Ascending aorta (tissue), 2 donors: ENCODE data around the gene PGP. TPM values are rescaled to one million over a fixed set of nuclear protein-coding genes. Genes with fewer than 3 reads are reported as not detected.

ENCODE experiments used
- DNase-seq, 2 donors: peaks; one replicate each; pipeline ENCODE4 v3.0.0-alpha.2; 2019; ENCODE audit warnings: low spot score in 2 of 2
- H3K27ac ChIP-seq, 2 donors: fragments of 200-600 bp; sonication (generic); one replicate each; pipeline ENCODE4 v1.5.1; 2016 to 2017; ENCODE audit warnings: mild to moderate bottlenecking in 1 of 2
- H3K27me3 ChIP-seq: fragments of 200-600 bp; sonication (generic); one replicate; pipeline ENCODE4 v1.5.1; 2017
- H3K36me3 ChIP-seq, 2 donors: fragments of 200-600 bp; sonication (generic); one replicate each; pipeline ENCODE4 v1.5.1; 2016
- H3K4me1 ChIP-seq, 2 donors: fragments of 200-600 bp; sonication (generic); one replicate each; pipeline ENCODE4 v1.5.1; 2016 to 2017; ENCODE audit warnings: mild to moderate bottlenecking in 1 of 2
- H3K4me3 ChIP-seq, 2 donors: fragments of 200-600 bp; sonication (generic); one replicate each; pipeline ENCODE4 v1.5.1; 2016 to 2017; ENCODE audit warnings: mild to moderate bottlenecking in 1 of 2
- H3K9me3 ChIP-seq, 2 donors: fragments of 200-600 bp; sonication (generic); one replicate each; pipeline ENCODE4 v1.5.1; 2016
- intact Hi-C: fragments of 100-400 bp; cut with DNase I; formaldehyde crosslinking; loops from one replicate; pipeline ENCODE4 v1.15.1; 2023
- total RNA-seq: library from RNA; depleted of rRNA; stranded (reverse); fragments of >200 nt; gene quantifications from one replicate; pipeline ENCODE4 v1.1.0, GENCODE V29; 2016
- TF ChIP-seq, protein P1 (sequence below), 3 experiments: fragments of 200-600 bp in 2 of 3; fragments of 450-650 bp in 1 of 3; sonication (generic) in 2 of 3; IDR thresholded peaks; one replicate each; pipeline ENCODE4 v1.5.1; 2016 to 2019; ENCODE audit warnings: antibody characterized with exemption in 3 of 3, mild to moderate bottlenecking in 1 of 3, moderate library complexity in 1 of 3

PGP gene
- total RNA-seq, 1 donor from 2014 or later = 21.5 TPM

DNA sequence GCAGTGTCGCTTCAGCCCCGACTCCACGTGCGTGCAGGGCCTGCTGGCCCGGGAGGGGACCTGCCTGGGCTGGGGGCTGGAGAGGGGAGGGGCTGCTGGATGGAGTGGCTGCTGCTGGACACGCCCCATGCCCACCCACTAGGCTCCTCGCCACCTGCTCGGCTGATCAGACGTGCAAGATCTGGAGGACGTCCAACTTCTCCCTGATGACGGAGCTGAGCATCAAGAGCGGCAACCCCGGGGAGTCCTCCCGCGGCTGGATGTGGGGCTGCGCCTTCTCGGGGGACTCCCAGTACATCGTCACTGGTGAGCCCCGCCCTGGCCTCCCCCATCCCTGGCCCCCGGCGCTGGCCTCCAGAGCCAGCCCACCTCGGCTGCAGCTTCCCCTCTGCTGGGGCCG lies 6.3 kb downstream of the PGP start:
- Histone ChIP-seq H3K27me3 (no peaks in the 10 kb centered on the region), H3K4me3 (no peak overlapping the region), H3K4me1 (peaks cover 11 to 25% of the 10 kb centered on the region in 2 donors), H3K27ac (no peak overlapping the region), H3K36me3 (peaks cover 18 to 36% of the 10 kb centered on the region in 2 donors), H3K9me3 (no peaks in the 10 kb centered on the region)
- intact Hi-C loops = loop anchor here (5.0 kb wide), 2 partner anchors 59 to 596 kb away; partner anchors contain the start of genes CRAMP1, IFT140 and RNPS1
- TF ChIP-seq, protein P1, sequence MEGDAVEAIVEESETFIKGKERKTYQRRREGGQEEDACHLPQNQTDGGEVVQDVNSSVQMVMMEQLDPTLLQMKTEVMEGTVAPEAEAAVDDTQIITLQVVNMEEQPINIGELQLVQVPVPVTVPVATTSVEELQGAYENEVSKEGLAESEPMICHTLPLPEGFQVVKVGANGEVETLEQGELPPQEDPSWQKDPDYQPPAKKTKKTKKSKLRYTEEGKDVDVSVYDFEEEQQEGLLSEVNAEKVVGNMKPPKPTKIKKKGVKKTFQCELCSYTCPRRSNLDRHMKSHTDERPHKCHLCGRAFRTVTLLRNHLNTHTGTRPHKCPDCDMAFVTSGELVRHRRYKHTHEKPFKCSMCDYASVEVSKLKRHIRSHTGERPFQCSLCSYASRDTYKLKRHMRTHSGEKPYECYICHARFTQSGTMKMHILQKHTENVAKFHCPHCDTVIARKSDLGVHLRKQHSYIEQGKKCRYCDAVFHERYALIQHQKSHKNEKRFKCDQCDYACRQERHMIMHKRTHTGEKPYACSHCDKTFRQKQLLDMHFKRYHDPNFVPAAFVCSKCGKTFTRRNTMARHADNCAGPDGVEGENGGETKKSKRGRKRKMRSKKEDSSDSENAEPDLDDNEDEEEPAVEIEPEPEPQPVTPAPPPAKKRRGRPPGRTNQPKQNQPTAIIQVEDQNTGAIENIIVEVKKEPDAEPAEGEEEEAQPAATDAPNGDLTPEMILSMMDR (IDR thresholded peaks at IDR 0.05) = no peak
- no peak for DNase-seq

DNA sequence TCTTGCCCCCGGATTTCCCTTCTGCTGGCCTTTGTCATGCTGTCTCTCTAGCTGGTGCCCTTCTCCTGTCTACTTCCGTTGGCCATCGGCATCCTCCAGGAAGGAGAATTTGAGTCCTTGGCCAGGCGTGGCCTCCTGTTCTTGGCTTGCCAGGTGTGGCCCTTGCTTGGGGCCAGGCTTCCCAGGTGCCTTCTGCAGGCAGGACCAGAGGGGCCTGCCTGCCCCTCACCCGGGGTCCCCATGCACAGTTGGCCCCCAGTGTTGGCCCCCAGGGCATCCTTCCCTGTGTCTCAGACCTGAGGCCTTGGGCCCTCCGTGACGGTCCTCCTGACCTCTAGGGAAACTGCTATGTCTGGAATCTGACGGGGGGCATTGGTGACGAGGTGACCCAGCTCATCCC lies 6.8 kb downstream of the PGP start:
- TF ChIP-seq, protein P1 (IDR thresholded peaks at IDR 0.05) = no peak
- intact Hi-C loops = loop anchor here (5.0 kb wide), 2 partner anchors 59 to 596 kb away; partner anchors contain the start of genes CRAMP1, IFT140 and RNPS1

DNA sequence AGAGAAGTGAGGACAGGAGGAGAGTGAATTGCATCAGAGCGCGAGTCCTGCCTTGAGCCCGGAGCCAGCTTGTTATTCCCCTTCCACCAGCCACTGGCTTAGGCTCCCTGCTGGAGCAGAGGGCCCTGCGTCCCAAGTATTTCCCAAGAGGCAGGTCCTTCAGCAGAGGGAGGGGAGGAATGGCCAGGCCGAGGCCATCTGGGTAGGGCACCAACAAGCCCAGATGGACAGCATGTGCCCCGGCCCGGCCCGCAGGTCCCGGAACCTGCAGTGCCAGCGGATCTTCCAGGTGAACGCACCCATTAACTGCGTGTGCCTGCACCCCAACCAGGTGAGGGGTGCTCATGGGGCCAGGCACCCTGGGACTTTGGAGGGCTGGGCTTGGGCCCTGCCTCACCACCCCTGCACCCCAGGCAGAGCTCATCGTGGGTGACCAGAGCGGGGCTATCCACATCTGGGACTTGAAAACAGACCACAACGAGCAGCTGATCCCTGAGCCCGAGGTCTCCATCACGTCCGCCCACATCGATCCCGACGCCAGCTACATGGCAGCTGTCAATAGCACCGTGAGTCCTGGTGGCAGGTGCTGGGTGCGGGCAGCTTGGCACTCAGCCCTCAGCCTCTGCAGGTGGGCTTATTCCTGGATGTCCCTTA lies 7.7 kb downstream of the PGP start:
- no peak for DNase-seq

More for the DNA sequence above, 6.8 kb downstream of the PGP start:
- Histone ChIP-seq H3K4me3 (no peak overlapping the region), H3K9me3 (no peaks in the 10 kb centered on the region), H3K27ac (no peak overlapping the region), H3K27me3 (no peaks in the 10 kb centered on the region), H3K4me1 (peaks cover 6 to 21% of the 10 kb centered on the region in 2 donors), H3K36me3 (peaks cover 18 to 36% of the 10 kb centered on the region in 2 donors)
- DNase-seq = no peak

DNA sequence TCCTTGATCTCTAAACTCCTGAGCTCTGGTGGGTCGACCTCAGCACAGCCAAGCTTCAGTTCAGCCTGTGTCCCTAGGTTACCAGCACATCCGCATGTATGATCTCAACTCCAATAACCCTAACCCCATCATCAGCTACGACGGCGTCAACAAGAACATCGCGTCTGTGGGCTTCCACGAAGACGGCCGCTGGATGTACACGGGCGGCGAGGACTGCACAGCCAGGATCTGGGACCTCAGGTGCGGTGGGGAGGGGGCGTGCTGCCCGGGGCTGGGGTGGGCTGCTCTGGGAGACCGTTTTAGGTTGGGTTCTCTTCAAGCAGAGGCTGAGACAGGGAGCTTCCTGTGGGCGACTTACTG lies 8.2 kb downstream of the PGP start:
- peaks cover 18 to 32% of the 10 kb centered on the region in 2 donors for H3K36me3 ChIP-seq
- TF ChIP-seq, protein P1 (IDR thresholded peaks at IDR 0.05) = no peak
- no peak overlapping the region for H3K27ac ChIP-seq
- no peak for DNase-seq
- H3K4me3 ChIP-seq = peak overlapping the region; percentile 80 to 97
- intact Hi-C loops = loop anchor here (5.0 kb wide), 2 partner anchors 61 to 594 kb away; partner anchors contain the start of genes CRAMP1, IFT140 and RNPS1
- H3K4me1 ChIP-seq = peaks cover 4 to 11% of the 10 kb centered on the region in 2 donors
- no peaks in the 10 kb centered on the region for H3K27me3 ChIP-seq
- no peaks in the 10 kb centered on the region for H3K9me3 ChIP-seq

More for the DNA sequence above, 7.7 kb downstream of the PGP start:
- intact Hi-C loops = loop anchor here (5.0 kb wide), 2 partner anchors 60 to 595 kb away; partner anchors contain the start of genes CRAMP1, IFT140 and RNPS1
- H3K4me1 ChIP-seq = peaks cover 4 to 11% of the 10 kb centered on the region in 2 donors
- H3K27ac ChIP-seq = no peak overlapping the region
- H3K36me3 ChIP-seq = peaks cover 18 to 32% of the 10 kb centered on the region in 2 donors
- H3K4me3 ChIP-seq = peak overlapping the region in 1 of 2 donors; percentile 80
- TF ChIP-seq, protein P1 (IDR thresholded peaks at IDR 0.05) = no peak
- H3K27me3 ChIP-seq = no peaks in the 10 kb centered on the region
- H3K9me3 ChIP-seq = no peaks in the 10 kb centered on the region

DNA sequence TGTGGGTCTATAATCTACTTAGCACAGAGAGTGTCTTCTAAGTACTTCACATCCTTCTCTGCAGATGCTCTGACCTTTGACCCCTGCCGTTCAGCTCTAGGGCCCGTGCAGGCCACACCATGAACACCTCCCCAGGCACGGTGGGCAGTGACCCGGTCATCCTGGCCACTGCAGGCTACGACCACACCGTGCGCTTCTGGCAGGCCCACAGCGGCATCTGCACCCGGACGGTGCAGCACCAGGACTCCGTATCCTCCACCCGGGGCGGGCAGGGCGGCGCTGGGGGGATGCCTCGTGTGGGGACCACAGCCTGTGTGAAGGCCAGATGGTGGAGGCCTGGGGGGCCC lies 8.7 kb downstream of the PGP start:
- Histone ChIP-seq H3K36me3 (peaks cover 18 to 32% of the 10 kb centered on the region in 2 donors), H3K9me3 (no peaks in the 10 kb centered on the region), H3K4me1 (peaks cover 4 to 11% of the 10 kb centered on the region in 2 donors), H3K4me3 (peak overlapping the region; percentile 80 to 97), H3K27me3 (no peaks in the 10 kb centered on the region), H3K27ac (peak overlapping the region; percentile 96 to 98)
- no peak for DNase-seq
- intact Hi-C loops = loop anchor here (1.0 to 5.0 kb wide), 5 partner anchors 9 to 594 kb away; partner anchors contain the start of genes CRAMP1, E4F1, IFT140 and RNPS1
- TF ChIP-seq, protein P1 (IDR thresholded peaks at IDR 0.05) = no peak
